Measurements from ENCODE around the gene ITGB4.

ITGB4 gene

GRCh38 chr17:75793460-75793859, 72.2 kb downstream of the ITGB4 start:
- DNase-seq (ENCODE audit: low read depth), result no peak
- H3K4me3 ChIP-seq (ENCODE audit: low read depth, low read length), result no peak overlapping the region
- TF ChIP-seq CTCF (conservative IDR thresholded peaks at IDR 0.05; ENCODE audit: low read depth, low read length), result no peak

DNA sequence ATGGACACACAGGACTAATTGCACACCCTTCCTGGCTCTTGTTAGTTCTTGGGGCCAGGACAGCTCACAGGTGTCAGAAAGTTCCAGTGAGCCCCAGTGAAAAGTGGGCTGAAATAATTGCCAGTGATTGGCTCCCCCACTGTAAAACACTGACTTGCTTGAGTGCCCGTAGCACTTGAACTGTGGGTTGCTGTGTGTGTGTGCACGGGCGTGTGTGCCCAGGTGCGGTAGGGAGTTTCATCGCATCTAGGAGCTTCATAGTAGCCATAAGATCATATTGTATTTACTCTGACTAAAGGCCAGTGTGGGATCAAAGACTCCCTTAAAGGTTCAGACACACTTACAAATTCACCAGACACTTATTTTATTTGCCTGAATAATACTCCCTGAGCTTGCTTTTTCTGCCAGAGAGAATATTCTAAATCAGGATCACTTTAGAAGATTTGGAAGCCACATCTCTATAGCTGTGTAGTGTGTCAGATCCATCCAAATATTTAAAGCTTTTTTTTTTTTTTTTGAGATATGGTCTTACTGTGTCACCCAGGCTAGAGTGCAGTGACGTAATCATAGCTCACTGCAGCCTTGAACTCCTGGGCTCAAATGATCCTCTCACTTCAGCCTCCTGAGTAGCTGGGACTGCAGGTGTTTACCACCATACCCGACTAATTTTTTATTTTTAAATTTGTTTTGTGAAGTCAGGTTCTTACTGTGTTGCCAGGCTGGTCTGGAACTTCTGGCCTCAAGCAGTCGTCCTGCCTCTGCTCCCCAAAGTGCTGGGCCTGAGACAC, 74.8 kb downstream of the ITGB4 start:
- DNase-seq (ENCODE audit: low read depth), result no peak
- no peak overlapping the region for H3K4me3 ChIP-seq (ENCODE audit: low read depth, low read length)
- no peak for TF ChIP-seq CTCF (conservative IDR thresholded peaks at IDR 0.05; ENCODE audit: low read depth, low read length)

- H3K4me3 ChIP-seq (ENCODE audit: low read depth, low read length), result no peak overlapping the region
- TF ChIP-seq CTCF (conservative IDR thresholded peaks at IDR 0.05; ENCODE audit: low read depth, low read length), result no peak
- DNase-seq (ENCODE audit: low read depth), result no peak
These were observed 78.1 kb downstream of the ITGB4 start for GRCh38 chr17:75799402-75799801.

- no peak for TF ChIP-seq CTCF (conservative IDR thresholded peaks at IDR 0.05; ENCODE audit: low read depth, low read length)
- no peak for DNase-seq (ENCODE audit: low read depth)
- no peak overlapping the region for H3K4me3 ChIP-seq (ENCODE audit: low read depth, low read length)
These were observed 82.6 kb downstream of the ITGB4 start for GRCh38 chr17:75803883-75804282.

DNA sequence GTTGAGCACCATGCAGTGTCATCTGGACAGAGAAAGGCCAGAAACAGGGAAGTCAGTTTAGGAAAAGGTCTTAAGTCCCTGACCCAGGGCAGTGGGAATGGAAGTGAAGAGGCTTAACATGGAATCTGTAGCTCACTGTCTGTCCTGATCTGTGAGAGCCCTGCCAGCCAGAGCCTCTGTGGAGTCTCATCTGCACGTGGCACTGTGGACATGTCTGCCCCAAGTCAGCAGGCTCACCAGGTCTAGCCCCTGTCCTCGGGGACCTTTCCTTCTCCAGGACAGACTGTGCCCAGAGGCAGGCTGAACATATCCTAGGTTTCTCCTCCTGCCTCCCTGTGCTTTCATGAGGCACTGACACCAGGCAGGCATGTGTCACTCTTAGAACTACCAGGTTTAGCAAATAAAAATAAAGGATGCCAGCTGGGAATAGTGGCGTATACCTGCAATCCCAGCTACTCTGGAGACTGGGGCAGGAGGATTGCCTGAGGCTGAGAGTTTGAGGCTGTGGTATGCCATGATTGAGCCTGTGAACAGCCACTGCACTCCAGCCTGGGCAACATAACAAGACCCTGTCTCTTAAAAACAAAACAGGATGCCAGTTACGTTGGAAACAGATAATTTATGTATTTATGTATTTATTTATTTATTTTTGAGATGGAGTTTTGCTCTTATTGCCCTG, 85.7 kb downstream of the ITGB4 start:
- DNase-seq (ENCODE audit: low read depth), result no peak
- H3K4me3 ChIP-seq (ENCODE audit: low read depth, low read length), result no peak overlapping the region
- TF ChIP-seq CTCF (conservative IDR thresholded peaks at IDR 0.05; ENCODE audit: low read depth, low read length), result no peak
